Measurements from ENCODE around the gene CNTNAP2. TPM values are rescaled to one million over a fixed set of nuclear protein-coding genes. Genes with fewer than 3 reads are reported as not detected.

Gene CNTNAP2
- total RNA-seq, 1 experiment from 2014 or later = 60.0 TPM

DNA sequence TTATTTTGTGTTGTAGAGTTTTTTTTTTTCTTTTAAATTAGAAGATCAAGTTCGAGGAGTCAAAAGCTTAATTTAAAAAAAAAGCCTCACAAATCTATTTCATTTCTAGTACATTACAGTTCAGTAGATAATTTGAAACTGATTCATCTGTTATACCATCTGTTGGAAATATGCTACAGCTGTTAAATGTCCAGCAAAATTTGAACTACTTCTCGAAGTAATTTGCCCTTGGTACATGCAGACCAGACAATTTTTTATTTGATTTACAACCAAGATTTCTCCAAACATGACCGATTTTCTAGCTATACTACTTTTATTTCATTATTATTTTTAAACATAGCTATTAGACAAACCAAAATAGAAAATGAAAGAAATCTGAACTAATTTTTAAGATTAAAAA, 647.9 kb downstream of the CNTNAP2 start:
- CTCF ChIA-PET = no interaction called here
- H3K27ac ChIP-seq (ENCODE audit: low read depth, low read length, poor library complexity, severe bottlenecking) = no peak overlapping the region

DNA sequence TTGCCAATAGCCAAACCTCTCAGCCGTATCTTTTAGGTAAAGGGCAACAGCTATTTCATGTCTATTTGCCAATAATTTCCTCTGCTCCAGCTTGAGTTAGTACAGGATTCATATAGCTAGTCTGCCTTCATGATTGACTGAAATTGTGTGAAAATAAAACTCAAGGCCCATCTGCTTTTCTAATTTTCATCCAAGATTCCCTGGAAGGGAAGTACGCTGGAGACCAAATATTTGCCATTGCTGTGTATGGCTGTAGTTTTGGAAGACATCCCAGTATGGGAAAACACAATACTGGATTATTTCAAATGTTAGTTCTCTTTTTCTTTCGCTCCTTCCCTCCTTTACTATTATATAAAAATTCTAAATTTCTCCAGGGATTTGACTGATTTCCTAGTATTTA, 652.4 kb downstream of the CNTNAP2 start:
- no peak for DNase-seq (ENCODE audit: low spot score)
- ChIA-PET CTCF (no interaction called here), POLR2A (ENCODE audit: low non-redundant PET) (no interaction called here)
- Histone ChIP-seq H3K27me3 (replicated peaks; ENCODE audit: insufficient read depth, low read depth, low read length, poor library complexity) (no peaks in the 10 kb centered on the region), H3K36me3 (ENCODE audit: insufficient read depth, low read length, poor library complexity, severe bottlenecking) (no peaks in the 10 kb centered on the region), H3K27ac (ENCODE audit: low read depth, low read length, poor library complexity, severe bottlenecking) (no peak overlapping the region), H3K4me3 (ENCODE audit: low read depth, low read length, poor library complexity, severe bottlenecking) (no peak overlapping the region), H3K9me3 (ENCODE audit: low read depth, low read length, poor library complexity, severe bottlenecking) (no peaks in the 10 kb centered on the region), H3K4me1 (ENCODE audit: insufficient read depth, low read length, poor library complexity, severe bottlenecking) (no peaks in the 10 kb centered on the region)
- BruUV-seq (replicated peaks) = no TSS peak
- intact Hi-C loops (cut with micrococcal nuclease; ENCODE audit: unreplicated experiment) = no loop called here
- no peak for TF ChIP-seq EZH2 (IDR thresholded peaks at IDR 0.05; ENCODE audit: borderline replicate concordance, low read depth, low read length, poor library complexity, severe bottlenecking)
- TF ChIP-seq, protein P1, sequence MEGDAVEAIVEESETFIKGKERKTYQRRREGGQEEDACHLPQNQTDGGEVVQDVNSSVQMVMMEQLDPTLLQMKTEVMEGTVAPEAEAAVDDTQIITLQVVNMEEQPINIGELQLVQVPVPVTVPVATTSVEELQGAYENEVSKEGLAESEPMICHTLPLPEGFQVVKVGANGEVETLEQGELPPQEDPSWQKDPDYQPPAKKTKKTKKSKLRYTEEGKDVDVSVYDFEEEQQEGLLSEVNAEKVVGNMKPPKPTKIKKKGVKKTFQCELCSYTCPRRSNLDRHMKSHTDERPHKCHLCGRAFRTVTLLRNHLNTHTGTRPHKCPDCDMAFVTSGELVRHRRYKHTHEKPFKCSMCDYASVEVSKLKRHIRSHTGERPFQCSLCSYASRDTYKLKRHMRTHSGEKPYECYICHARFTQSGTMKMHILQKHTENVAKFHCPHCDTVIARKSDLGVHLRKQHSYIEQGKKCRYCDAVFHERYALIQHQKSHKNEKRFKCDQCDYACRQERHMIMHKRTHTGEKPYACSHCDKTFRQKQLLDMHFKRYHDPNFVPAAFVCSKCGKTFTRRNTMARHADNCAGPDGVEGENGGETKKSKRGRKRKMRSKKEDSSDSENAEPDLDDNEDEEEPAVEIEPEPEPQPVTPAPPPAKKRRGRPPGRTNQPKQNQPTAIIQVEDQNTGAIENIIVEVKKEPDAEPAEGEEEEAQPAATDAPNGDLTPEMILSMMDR (conservative IDR thresholded peaks at IDR 0.05; ENCODE audit: low read depth, low read length) = no peak

More for the DNA sequence above, 647.9 kb downstream of the CNTNAP2 start:
- Histone ChIP-seq H3K4me3 (ENCODE audit: low read depth, low read length, poor library complexity, severe bottlenecking) (no peak overlapping the region), H3K36me3 (ENCODE audit: insufficient read depth, low read length, poor library complexity, severe bottlenecking) (no peaks in the 10 kb centered on the region), H3K27me3 (replicated peaks; ENCODE audit: insufficient read depth, low read depth, low read length, poor library complexity) (no peaks in the 10 kb centered on the region), H3K9me3 (ENCODE audit: low read depth, low read length, poor library complexity, severe bottlenecking) (peaks cover 4% of the 10 kb centered on the region), H3K4me1 (ENCODE audit: insufficient read depth, low read length, poor library complexity, severe bottlenecking) (no peaks in the 10 kb centered on the region)
- BruUV-seq (replicated peaks) = no TSS peak
- POLR2A ChIA-PET (ENCODE audit: low non-redundant PET) = no interaction called here
- TF ChIP-seq, protein P1 (conservative IDR thresholded peaks at IDR 0.05; ENCODE audit: low read depth, low read length) = no peak
- no peak for TF ChIP-seq EZH2 (IDR thresholded peaks at IDR 0.05; ENCODE audit: borderline replicate concordance, low read depth, low read length, poor library complexity, severe bottlenecking)
- intact Hi-C loops (cut with micrococcal nuclease; ENCODE audit: unreplicated experiment) = no loop called here
- no peak for DNase-seq (ENCODE audit: low spot score)

DNA sequence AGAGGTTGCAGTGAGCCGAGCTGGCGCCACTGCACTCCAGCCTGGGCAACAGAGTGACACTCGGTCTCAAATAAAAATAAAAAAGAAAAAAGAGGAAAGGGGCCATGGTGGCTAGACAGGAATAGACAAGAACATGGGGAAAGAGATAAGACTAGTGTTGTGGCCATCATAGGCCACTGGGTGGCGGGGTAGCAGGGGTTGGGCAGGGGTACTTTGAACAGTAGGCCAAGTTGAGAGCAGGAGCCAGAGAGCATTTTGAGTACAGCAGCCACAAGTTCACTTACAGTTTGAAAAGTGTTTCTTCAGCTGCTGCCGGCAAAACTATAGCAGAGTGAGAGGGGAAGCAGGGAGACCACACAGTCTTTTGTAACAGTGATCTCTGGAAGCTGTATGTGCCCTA, 656.0 kb downstream of the CNTNAP2 start:
- H3K4me1 ChIP-seq (ENCODE audit: insufficient read depth, low read length, poor library complexity, severe bottlenecking) = no peaks in the 10 kb centered on the region
- no peak for TF ChIP-seq EZH2 (IDR thresholded peaks at IDR 0.05; ENCODE audit: borderline replicate concordance, low read depth, low read length, poor library complexity, severe bottlenecking)
- TF ChIP-seq, protein P1 (conservative IDR thresholded peaks at IDR 0.05; ENCODE audit: low read depth, low read length) = peak; percentile 62
- H3K27me3 ChIP-seq (replicated peaks; ENCODE audit: insufficient read depth, low read depth, low read length, poor library complexity) = no peaks in the 10 kb centered on the region
- DNase-seq (ENCODE audit: low spot score) = peak; percentile 59
- H3K4me3 ChIP-seq (ENCODE audit: low read depth, low read length, poor library complexity, severe bottlenecking) = no peak overlapping the region
- no peaks in the 10 kb centered on the region for H3K9me3 ChIP-seq (ENCODE audit: low read depth, low read length, poor library complexity, severe bottlenecking)
- BruUV-seq (replicated peaks) = no TSS peak
- ChIA-PET POLR2A (ENCODE audit: low non-redundant PET) (no interaction called here), CTCF (no interaction called here)
- no peaks in the 10 kb centered on the region for H3K36me3 ChIP-seq (ENCODE audit: insufficient read depth, low read length, poor library complexity, severe bottlenecking)
- intact Hi-C loops (cut with micrococcal nuclease; ENCODE audit: unreplicated experiment) = no loop called here
- no peak overlapping the region for H3K27ac ChIP-seq (ENCODE audit: low read depth, low read length, poor library complexity, severe bottlenecking)
